ENCODE data around the gene URI1. TPM values are rescaled to one million over a fixed set of nuclear protein-coding genes. Genes with fewer than 3 reads are reported as not detected.
"Not testable (repeated sequence)": the region's sequence is repeated elsewhere in the genome, so short reads cannot be mapped to it uniquely, and the experiment has no call there.

URI1 gene
- polyA plus RNA-seq, 1 of the 3 experiments (the other 2 are of a cell fraction) = 32.4 TPM

GRCh38 chr19:29914933-29915332 lies 27.1 kb upstream of the URI1 start:
- ChIA-PET CTCF (interaction anchor here (1.0 to 1.1 kb wide), 2 partner anchors 42 to 56 kb away, joined by 3 read pairs; no protein-coding TSS in a partner anchor), POLR2A (no interaction called here)
- no peaks in the 10 kb centered on the region for H3K79me2 ChIP-seq (ENCODE audit: insufficient read depth)
- TF ChIP-seq USF2 (IDR thresholded peaks at IDR 0.05; ENCODE audit: borderline replicate concordance, low read depth, low read length) = no peak
- TF ChIP-seq FOSL2 (IDR thresholded peaks at IDR 0.05; ENCODE audit: borderline replicate concordance, low read depth) = no peak
- TF ChIP-seq NFIC (IDR thresholded peaks at IDR 0.05; ENCODE audit: borderline replicate concordance) = no peak
- no peak for TF ChIP-seq RXRA (IDR thresholded peaks at IDR 0.05; ENCODE audit: borderline replicate concordance, low read depth)
- no peak for TF ChIP-seq ELF1 (IDR thresholded peaks at IDR 0.05)
- TF ChIP-seq RFX5 (IDR thresholded peaks at IDR 0.05; ENCODE audit: low read length) = no peak
- no peak for TF ChIP-seq USF1 (IDR thresholded peaks at IDR 0.05; ENCODE audit: borderline replicate concordance, low read depth)
- TF ChIP-seq MEF2A (IDR thresholded peaks at IDR 0.05; ENCODE audit: borderline replicate concordance, low read depth) = no peak
- TF ChIP-seq TAF1 (IDR thresholded peaks at IDR 0.05; ENCODE audit: borderline replicate concordance, low read depth, low read length) = no peak
- TF ChIP-seq NRF1 (IDR thresholded peaks at IDR 0.05; ENCODE audit: low read depth, low read length) = no peak
- no peak for TF ChIP-seq FOXJ3 (CRISPR knock-in tag; IDR thresholded peaks at IDR 0.05)
- no peak for TF ChIP-seq CHD2 (IDR thresholded peaks at IDR 0.05; ENCODE audit: low read length, partially characterized antibody)
- TF ChIP-seq GATA2 (CRISPR knock-in tag; IDR thresholded peaks at IDR 0.05) = no peak
- TF ChIP-seq MXI1 (IDR thresholded peaks at IDR 0.05; ENCODE audit: low read depth, low read length) = no peak
- TF ChIP-seq EP300 (IDR thresholded peaks at IDR 0.05; ENCODE audit: borderline replicate concordance in 1 of 2, low read depth in 1 of 2, low read length in 1 of 2) = no peak
- TF ChIP-seq PBX3 (IDR thresholded peaks at IDR 0.05) = no peak
- no peak for TF ChIP-seq TEAD4 (IDR thresholded peaks at IDR 0.05; ENCODE audit: borderline replicate concordance, insufficient read depth)
- no peak for TF ChIP-seq EZH2phosphoT487 (IDR thresholded peaks at IDR 0.05; ENCODE audit: borderline replicate concordance, low read depth)
- no peak for TF ChIP-seq SIN3A (IDR thresholded peaks at IDR 0.05; ENCODE audit: borderline replicate concordance, low read depth, low read length)
- no peak for TF ChIP-seq FOXM1 (IDR thresholded peaks at IDR 0.05; ENCODE audit: low read depth)
- DNase-seq = no peak
- 13% methylated on average over 3 of the region's 3 CpGs for WGBS (ENCODE audit: low lambda C conversion rate)
- no peaks in the 10 kb centered on the region for H3K27me3 ChIP-seq (ENCODE audit: insufficient read depth)
- no peak overlapping the region for H3K27ac ChIP-seq (ENCODE audit: low read depth in 2 of 2, low read length in 1 of 2)
- no peaks in the 10 kb centered on the region for H3K9me3 ChIP-seq
- H3K4me1 ChIP-seq (ENCODE audit: control insufficient read depth in 1 of 2, insufficient read depth in 2 of 2, low read depth in 1 of 2, low read length in 1 of 2) = no peaks in the 10 kb centered on the region
- no peak overlapping the region for H3K9ac ChIP-seq
- no peak overlapping the region for H3K4me3 ChIP-seq (ENCODE audit: low read depth in 2 of 2, low read length in 1 of 2)
- no peaks in the 10 kb centered on the region for H3K9me2 ChIP-seq
- H4K20me1 ChIP-seq (ENCODE audit: insufficient read depth) = no peaks in the 10 kb centered on the region
- no peaks in the 10 kb centered on the region for H3K36me3 ChIP-seq (replicated peaks in 1 of 2; ENCODE audit: control insufficient read depth in 1 of 2, insufficient read depth in 2 of 2, low read length in 1 of 2)
- H3K4me2 ChIP-seq = no peak overlapping the region
- H3F3A ChIP-seq (replicated peaks; ENCODE audit: insufficient read depth) = no peaks in the 10 kb centered on the region
- H2AFZ ChIP-seq (ENCODE audit: low read depth) = no peak overlapping the region

- H3K4me1 ChIP-seq (ENCODE audit: control insufficient read depth in 1 of 2, insufficient read depth in 2 of 2, low read depth in 1 of 2, low read length in 1 of 2); H2AFZ ChIP-seq (ENCODE audit: low read depth); CTCF ChIA-PET; H3K9ac ChIP-seq; H3K9me3 ChIP-seq; H3K79me2 ChIP-seq (ENCODE audit: insufficient read depth); POLR2A ChIA-PET; DNase-seq; H4K20me1 ChIP-seq (ENCODE audit: insufficient read depth); H3K9me2 ChIP-seq; H3K27me3 ChIP-seq (ENCODE audit: insufficient read depth); H3K36me3 ChIP-seq (replicated peaks in 1 of 2; ENCODE audit: control insufficient read depth in 1 of 2, insufficient read depth in 2 of 2, low read length in 1 of 2); H3K4me3 ChIP-seq (ENCODE audit: low read depth in 2 of 2, low read length in 1 of 2); H3K27ac ChIP-seq (ENCODE audit: low read depth in 2 of 2, low read length in 1 of 2); H3K4me2 ChIP-seq; H3F3A ChIP-seq (replicated peaks; ENCODE audit: insufficient read depth): not testable (repeated sequence)
- 33% methylated on average over 2 of the region's 2 CpGs for WGBS (ENCODE audit: low lambda C conversion rate)
These were observed 26.2 kb upstream of the URI1 start for GRCh38 chr19:29915832-29916231.

Measured in SK-N-SH (cell line).